GM18873 (cell line): ENCODE data around the gene TNFAIP2.
"Not testable (repeated sequence)": the region's sequence is repeated elsewhere in the genome, so short reads cannot be mapped to it uniquely, and the experiment has no call there.

ENCODE experiments used
- ATAC-seq: cut with Tn5 transposase; IDR thresholded peaks from one replicate; pipeline ENCODE4 v1.9.1; 2021; ENCODE audit warnings: mild to moderate bottlenecking, moderate library complexity, moderate number of reproducible peaks; ENCODE audit not compliant: unreplicated experiment, low FRiP score

Gene TNFAIP2

DNA sequence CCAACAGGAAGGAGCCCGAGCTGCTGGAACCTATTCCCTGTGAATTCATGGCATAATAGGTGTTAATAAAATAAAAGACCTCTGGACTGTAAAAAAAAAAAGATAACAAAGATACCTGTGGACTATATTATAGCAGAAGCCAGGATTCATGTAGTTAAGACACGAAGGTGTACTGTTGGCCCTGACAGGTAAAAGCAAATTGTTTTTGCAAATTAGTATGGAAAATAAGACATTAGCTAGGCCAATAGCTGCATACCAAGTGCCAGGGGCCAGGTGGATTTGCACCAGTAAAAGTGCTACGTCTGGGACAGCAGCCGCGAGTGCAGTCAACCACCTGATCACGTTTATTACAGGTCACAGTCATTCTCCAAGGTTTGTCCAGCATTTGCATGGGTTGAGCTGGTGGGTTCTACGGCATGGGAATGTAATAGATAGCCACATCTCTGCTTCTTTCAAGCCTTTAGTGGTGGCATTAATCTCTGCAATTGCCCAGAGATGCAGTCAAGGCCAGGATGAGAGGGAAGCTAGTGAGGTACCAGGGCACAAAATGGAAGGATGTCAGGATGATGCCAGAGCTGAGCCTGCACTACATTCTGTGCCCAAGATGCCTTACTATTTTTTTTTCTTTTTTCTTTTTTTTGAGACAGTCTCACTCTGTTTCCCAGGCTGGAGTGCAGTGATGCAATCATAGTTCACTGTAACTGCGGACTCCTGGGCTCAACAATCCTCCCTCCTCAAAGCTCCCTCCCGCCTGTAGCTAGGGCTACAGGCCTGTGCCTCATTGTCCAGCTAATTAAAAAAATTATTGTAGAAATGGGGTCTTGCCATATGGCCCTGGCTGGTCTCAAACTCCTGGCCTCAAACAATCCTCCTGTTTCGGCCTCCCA, 26.3 kb downstream of the TNFAIP2 start:
- no peak for ATAC-seq

- no peak for ATAC-seq
Observed at GRCh38 chr14:103151270-103151945, 28.1 kb downstream of the TNFAIP2 start.

DNA sequence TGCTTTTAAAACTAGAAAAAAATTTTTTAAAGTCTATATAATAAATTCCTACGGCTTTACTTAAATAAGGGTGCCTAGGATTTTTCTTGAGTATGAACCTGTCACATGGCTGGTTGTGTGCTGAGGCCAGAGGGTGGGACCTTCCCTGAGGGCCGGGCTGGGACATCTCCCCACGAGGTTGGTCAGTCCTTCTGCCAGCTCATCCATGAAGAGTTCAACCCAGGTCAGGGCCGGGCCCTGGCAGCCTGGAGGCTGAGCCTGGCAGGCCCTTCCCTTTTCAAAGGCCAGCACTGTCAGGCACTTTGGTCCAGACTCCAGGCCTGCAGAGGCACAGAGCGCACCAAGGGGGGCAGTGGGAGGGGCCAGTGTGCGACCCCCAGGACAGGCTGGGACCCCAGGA, 31.7 kb downstream of the TNFAIP2 start:
- no peak for ATAC-seq

- not testable (repeated sequence) for ATAC-seq
Observed at GRCh38 chr14:103155416-103155815, 32.2 kb downstream of the TNFAIP2 start.

GRCh38 chr14:103155826-103156394, 32.6 kb downstream of the TNFAIP2 start:
- no peak for ATAC-seq

DNA sequence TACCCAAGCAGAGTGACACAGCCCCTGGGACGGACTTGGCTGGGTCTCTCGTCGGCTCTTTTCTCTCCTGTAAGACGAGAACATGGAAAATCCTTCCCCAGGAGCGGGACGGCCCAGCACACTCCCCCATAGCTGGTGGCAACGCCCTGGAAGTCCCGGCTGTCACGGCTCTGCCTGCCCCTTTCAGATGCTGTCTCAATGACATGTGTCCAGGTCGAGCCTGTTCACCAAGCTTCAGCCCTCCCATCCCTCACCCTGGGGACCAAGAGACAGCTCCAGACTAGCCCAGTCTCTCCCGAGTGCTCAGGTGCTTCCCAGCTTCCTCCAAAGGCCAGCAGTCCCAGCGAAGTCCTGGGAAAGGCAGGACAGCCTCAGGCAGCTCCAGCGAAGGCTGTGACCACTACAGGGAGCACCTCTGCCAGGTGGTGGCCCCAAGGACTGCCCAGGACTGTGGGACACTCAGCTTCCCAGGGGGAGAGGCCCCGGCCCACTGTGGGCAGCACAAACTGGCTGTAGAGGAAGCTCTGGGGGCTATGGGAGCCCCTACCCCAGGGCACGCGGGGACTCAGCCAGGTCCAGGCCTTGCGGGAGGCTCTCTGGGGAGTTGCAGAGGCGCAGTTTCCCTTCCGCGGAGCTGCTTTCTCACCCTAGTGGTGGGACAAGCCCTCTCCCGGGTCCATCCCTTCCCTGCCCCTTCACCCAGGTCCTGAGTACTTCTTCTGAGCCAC, 33.6 kb downstream of the TNFAIP2 start:
- no peak for ATAC-seq

DNA sequence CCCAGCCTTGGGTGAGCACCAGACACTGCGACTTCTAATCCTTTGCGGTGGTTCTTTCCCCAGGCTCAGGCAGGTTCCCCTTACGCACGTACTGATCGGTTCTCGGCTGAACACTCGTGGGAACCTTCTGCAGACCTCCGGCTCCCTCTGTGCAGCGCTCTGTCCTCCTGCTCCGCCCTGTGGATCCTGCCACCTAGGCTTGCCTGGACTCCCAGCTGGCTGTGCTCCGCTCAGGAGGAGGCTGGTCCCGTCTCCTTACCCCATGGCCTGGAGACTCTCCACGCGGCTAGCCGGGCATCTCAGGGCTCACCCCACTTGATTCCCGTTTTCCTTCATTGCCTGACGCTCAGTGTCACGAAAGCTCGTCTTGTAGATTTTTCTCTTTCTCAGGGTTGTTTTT, 34.7 kb downstream of the TNFAIP2 start:
- ATAC-seq, result no peak

DNA sequence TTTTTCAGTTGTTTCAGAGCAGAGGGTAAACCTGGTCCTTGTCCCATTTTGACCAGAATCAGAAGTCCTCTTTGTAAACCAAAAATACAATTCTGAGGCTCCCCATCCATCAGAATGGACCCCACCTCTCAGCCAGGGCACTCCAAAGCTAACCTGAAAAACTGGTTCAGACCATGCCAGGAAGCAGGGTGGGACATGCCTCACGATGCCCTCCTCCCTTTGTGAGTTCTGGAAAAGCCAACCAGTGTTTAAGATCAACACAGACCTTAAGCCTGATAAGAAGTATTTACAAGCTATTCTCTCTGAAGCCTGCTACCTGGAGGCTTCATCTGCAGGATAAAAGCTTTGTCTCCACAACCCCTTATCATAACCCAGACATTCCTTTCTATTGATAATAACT, 35.4 kb downstream of the TNFAIP2 start:
- no peak for ATAC-seq

GRCh38 chr14:103160321-103161053, 37.2 kb downstream of the TNFAIP2 start:
- no peak for ATAC-seq

DNA sequence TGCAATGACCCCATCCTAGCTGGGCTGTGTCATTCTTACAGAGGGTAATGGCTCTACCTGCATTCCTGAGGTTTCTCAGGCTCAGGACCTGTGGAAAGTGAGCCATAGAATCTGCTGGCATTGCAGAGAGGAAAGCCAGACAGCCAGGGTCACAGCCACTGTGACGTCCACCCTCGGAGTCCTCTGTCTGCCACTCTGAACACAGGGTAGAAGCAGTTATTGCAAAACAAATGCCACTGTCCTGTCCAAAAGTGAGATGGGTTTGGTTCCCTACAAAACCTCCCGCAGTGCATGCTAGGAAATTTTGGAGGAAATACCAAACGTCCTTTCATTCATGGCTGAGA, 37.8 kb downstream of the TNFAIP2 start:
- no peak for ATAC-seq

GRCh38 chr14:103163199-103163598, 39.9 kb downstream of the TNFAIP2 start:
- no peak for ATAC-seq

DNA sequence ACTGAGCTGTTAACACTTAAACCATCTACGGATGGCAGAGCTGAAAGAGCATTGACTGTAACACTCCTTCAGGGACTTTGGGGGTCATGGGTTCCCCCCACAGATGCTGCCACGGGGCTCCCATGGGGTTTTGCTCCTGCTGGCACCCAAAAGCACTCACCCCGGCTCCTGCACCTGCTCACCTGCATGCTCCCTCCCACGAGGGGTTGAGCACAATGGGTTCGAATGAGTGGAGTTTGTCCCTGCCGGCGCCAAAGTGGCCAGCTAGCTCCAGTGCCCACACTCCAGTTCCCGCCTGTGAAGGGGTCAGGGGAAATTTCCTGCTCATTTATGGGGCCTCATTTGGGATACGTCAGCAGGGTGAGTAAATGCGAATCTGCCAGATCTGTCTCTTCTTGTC, 40.7 kb downstream of the TNFAIP2 start:
- ATAC-seq, result no peak

GRCh38 chr14:103164779-103165178, 41.5 kb downstream of the TNFAIP2 start:
- no peak for ATAC-seq

DNA sequence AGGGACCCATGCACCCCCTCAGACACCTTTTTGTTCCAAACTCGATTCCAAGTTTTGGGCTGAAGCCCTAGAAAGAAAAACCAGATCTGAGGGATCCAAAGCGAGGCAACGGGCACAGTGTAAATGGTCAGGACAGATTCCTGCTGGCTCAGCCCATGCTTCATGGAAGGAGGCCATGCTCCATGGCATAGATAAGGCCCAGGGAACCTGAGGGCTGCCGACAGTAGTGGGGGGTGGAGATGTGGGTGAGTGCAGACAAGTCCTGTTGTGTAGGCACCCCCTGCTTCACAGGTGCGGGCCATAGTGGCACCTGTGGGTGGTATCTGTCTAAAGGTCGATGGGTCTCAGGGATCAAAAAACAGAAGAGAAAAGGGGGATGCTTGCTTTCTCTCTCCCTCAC, 42.1 kb downstream of the TNFAIP2 start:
- no peak for ATAC-seq

DNA sequence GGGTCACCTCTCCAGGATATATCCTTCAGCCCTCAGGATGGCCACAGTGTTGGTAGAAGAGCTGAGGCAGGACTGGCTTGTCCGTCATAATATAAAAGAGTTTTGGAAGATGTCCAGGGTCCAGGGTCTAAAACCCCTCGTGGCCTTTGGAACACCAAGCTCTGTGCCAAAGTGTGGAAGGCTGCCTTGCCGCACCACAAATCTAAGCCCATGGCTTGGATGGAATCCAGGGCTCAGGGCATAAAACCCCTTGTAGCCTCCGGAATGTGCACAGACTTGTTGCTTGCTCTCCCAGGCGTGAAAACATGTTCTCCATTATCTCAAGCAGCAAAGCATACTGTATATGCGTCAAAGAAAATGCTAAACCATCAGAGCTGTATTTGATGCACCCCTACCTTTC, 46.7 kb downstream of the TNFAIP2 start:
- ATAC-seq, result no peak

GRCh38 chr14:103171206-103171605, 47.9 kb downstream of the TNFAIP2 start:
- ATAC-seq, result not testable (repeated sequence)

DNA sequence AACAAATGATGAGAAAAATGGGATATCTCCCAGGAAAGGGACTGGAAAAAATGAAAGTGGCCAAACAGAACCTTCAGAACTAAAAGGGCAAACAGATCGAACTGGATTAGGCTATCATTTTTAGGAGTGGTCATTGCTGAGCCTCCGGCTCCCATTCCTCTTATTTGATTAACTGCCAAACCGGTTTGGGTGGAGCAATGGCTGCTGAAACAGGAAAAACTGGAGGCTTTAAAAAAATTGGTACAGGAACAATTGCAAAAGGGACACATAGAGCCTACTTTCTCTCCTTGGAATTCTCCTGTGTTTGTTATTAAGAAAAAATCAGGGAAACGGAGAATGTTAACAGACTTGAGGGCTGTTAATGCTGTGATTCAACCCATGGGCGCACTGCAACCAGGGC, 49.7 kb downstream of the TNFAIP2 start:
- ATAC-seq, result no peak

DNA sequence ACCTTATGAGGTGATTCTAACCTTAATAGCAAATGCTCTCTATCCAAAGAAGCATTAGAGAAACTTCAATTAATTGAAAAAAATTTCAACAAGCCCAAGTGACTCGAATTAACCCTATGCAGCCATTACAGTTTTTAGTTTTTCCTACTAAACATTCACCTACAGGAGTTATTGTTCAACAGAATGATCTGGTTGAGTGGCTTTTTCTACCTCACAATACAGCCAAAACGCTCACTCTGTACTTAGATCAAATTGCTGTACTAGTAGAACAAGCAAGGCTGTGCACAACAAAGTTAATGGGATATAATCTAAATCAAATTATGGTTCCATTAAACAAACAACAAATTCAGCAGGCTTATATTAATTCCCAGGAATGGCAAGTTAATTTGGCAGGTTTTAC, 50.6 kb downstream of the TNFAIP2 start:
- not testable (repeated sequence) for ATAC-seq

DNA sequence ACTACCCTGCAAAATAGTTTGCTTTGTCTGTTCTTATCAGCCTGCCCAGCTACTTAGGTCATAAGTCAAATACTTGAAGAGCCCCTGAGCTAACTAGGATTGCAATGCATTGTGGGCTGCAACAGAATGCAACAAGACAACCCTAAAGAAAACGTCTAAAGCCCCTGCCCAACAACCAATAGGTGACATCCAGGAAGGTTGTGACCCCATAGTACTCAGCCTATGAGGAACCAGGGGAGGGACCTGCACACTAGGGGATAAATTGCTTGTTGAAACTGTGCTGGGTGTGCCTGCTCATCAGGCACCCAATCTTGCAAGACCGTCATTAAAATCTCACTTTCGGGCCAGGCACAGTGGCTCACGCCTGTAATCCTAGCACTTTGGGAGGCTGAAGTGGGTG, 52.9 kb downstream of the TNFAIP2 start:
- ATAC-seq, result not testable (repeated sequence)

DNA sequence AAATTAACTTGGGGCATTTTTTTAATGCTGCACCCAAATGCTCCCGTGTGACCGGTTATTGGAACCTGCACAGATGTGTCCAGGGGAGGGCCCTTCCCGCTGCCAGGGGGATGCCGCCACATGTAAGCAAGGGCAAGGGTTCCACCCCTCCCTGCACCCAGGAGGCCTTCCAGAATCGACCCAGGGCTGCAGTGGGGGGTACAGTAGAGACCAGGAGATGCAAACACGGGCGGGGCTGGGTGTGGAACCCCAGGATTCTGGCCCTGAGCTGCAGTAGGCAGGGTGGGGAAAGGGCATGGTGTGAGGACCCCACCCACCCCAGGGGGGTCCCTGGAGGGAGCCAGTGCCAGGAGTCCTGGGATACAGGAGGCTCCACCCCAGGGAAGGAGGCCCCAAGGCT, 54.1 kb downstream of the TNFAIP2 start:
- no peak for ATAC-seq
